GM19043 (cell line): ENCODE data around the gene PANK4.

ENCODE experiments used
- ATAC-seq: cut with Tn5 transposase; IDR thresholded peaks from one replicate; pipeline ENCODE4 v1.9.1; 2021; ENCODE audit warnings: low read depth; ENCODE audit not compliant: unreplicated experiment

PANK4 gene

DNA sequence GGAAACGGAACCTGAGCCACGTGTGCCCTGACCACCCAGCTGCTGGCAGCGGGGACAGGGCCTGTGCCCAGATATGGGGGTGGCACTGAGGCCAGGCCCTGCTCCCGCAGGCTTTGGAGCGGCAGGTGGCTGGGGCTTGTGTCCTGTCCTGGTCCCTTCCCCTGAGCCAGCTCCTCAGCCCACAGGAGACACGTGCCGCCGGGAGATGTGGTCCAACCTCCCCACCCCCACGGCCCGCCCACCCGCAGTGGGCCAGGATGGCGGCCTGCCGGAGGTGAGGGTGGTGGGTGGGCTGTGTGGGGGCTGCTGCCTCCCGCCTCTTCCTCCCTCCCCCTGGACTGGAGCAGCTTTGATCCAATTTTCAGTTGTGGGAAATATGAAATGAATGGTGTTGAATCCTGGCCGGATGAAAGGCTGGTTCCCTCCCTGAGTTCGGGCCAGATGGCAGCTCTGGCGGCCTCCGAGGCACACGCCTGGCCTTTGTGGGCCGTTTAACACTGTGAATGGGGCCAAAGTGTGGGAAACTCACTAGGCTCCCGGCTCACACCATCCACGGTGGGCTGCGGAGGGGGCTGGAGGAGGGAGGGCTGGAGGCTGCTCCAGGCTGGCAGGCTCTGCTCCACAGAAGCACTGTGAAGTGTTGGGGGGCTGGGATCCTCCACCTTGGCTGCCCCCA, 6.2 kb upstream of the PANK4 start:
- ATAC-seq = no peak

DNA sequence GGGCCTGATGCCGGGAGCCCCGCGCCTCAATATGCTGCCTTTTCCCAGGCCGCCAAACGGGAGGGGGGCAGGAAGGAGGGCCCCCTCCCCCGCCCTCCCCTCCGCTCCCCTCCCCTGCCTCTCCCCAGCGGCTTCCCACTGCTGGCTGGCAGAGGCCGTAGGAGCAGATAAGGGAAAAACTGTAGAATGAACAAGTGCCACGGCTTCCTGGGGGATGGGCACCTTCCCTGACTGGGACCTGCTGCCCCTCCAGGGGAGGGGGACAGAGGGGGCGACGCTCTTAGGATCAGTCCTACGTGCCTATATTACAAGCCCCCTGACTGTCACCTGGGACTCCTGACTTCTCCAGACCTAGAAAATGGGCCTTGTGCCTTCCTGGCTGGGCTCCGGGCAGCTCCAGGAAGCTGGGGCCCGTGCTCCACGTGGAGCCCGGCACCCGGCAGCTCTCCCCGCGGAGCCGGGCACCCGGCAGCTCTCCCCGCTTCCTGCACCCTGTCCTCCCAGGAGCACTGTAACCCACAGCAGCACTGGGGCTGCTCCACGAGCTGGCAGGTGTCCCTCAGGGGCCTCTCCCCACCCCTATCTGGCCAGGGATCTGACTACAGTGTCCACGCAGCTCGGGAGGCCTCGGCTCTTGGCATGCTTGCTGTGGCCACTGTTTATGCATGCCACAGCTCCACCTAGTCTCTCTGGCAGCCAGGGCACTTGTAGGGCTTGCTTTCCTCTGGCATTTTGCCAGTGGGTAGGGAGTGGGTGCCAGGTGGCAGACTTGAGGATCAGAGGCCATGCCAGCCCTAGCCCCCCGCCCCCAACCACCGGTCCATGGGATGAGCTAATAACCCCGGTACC, 4.3 kb upstream of the PANK4 start:
- no peak for ATAC-seq

DNA sequence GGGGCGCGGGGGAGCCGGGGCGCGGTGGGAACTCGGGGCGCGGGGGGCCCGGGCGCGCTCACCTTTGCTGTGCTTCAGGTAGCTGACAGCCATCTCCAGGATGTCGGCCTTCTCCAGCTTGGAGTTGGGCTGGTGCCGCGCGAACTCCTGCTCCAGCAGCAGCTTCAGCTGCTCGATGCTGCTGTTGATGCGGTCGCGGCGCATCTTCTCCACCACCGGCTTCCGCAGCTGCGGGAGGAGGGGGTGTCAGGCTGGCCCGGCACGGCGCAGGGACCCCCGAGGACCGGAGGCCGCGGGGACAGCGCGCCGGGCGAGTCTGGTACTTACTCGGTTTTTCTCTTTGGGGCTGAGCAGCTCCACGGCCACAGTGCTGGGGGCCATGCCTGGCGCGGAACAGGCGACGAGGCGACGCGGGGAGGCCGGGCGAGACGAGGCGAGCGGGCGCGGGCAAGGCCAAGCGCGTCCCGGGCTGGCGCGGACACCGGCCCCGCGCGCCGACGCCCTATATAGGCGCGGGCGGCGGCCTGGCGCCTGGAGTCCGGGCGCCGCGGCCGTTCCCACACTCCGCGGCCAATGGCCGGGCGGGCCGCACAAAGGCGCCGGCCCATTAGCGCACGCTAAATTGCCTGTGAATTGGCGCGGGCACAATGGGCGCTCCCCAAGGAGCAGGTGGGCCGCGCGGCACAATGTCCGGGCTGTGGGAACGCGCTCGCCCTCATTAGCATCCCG, 3.6 kb upstream of the PANK4 start, which contains the start of gene HES5:
Gene HES5 (minus strand): TSS at position 480 of the 729 bp plus-strand sequence. CDS start 99 bp downstream, at position 381.
- ATAC-seq = no peak

DNA sequence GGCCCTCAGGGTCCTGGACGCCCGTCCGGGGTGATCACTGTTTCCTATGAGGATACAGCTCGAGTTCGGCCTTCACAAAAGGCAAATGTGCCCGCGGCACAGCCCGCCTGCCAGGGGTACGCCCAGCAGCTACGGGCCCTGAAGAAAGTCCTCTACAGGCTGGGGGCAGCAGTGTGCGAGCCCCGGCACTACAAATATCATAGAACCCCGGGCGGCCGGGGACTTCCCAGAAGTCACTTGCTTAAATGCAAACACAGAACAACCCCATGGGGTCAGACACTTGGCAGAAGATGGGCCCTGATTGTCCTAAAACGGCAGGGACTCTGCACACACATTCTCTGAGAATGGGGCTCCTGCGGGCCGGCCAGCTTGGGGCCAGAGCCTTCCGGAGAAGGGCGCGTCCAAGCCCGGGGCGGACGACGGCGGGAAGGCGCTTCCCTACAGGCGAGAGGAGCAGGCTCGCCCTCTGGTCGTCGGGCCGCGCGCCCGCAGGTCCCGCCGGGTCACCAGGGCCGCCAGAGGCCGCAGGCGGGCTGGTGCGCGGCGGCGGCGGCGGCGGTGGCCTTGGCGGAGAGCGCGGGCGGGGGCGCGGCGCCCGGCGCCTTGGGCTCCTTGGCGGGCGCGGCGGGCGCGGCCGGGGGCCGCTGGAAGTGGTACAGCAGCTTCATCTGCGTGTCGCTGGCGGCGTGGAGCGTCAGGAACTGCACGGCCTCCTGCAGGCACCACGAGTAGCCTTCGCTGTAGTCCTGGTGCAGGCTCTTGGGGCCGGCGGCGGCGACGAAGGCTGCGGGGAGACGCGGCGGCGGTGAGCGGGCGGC, 2.8 kb upstream of the PANK4 start:
- no peak for ATAC-seq

DNA sequence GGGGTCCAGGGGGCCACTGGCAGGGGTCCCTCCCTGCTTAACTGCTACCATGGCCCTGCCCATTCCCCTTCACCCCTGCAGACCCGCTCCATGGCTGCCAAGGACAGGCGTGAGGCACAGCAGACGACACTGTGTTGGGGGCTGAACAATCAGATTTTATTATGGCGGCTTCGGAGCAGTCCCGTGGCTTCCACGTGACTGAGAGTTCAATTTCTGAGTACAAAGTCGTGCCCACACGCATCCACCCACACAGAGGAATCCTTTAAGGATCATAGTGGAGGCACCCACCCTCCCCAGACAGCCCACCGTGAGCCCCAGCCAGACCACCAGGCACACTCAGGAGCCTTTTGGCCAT, 2.2 kb upstream of the PANK4 start:
- ATAC-seq = no peak

DNA sequence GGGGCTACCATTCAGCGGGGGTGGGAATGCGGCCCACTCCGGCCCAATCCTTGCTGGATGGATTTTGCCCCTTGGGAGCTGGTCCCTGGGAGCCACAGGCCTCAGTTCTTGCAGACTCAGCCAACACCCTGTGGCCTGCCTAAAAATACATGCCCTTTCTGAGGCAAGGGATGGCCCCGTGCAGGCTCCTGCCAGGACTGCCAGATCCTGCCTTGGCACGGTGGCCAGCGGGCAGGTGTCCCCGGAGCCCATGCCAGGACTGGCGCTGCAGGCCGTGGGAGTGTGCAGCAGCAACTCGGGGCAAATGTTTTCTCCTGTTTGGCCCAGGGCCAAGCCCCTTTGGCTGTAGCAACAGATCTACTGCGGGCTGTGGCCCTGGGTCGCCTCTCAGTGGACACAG, 1.6 kb upstream of the PANK4 start:
- ATAC-seq = no peak

DNA sequence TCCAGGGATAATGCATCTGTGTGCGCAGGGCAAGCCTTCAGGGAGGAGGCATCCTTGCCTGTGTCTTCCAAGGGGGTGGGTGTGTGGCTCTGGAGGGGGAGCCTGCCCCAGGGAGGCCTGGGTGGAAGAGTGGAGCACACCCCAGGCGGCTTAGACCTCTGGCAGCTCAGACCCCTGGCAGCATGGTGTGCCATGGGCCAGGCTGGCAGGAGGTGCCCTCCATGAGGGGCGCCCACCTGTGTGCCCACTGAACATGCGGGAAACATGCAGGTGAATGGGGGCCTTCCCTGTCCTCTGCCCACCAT, 1.1 kb upstream of the PANK4 start:
- ATAC-seq = no peak

DNA sequence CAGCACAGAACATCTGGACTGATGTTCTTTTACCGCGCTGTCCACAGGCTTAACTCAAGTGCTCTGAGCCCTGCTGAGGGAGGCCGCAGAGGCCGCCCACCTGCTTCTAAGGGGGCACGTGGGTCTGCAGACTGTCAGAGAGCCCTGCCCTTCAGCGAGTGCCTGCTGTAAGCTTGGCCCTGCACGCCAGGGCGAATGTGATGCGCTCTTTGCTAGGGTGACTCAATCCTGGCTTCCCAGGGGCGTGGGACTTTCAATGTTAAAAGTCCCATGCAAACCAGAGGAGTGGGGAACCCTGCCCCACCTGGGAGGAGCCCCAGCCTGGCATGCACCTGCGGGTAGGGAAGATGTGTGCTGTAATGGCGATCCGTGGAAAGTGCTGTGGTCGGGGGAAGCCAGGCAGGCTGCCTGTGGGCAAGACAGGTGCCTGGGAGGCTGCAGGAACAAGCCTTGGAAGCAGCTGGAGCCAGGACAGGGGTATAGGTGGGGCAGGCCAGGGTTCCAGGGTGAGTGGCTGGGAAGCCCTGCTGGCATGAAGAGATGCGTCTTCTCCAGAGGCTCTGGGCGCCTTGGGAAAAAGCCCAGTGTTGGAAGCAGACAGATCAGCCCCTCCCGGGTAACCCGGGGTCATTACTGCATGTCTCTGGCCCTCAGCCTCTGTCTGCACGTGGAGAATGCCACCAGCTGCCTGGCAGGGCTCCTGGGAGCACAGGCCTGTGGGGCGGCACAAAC, 594 bp upstream of the PANK4 start:
- peak; percentile 27 for ATAC-seq

DNA sequence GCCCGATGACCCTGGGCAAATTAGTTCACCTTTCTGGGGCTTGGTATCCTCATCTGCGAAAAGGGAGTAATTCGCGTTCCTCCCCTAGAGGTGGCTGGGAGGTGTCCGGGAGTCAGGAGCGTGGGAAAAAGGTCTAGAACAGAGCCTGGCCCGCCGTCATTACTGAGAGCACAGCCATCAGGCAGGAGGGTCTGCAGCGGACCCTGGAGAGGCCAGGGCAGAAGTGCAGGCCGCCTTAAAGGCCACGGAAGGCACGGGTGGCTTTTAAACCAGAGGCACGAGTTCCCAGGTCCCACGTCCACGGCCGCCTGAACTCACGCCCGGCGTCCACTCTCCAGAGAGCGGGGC, 850 bp downstream of the PANK4 start:
- no peak for ATAC-seq

DNA sequence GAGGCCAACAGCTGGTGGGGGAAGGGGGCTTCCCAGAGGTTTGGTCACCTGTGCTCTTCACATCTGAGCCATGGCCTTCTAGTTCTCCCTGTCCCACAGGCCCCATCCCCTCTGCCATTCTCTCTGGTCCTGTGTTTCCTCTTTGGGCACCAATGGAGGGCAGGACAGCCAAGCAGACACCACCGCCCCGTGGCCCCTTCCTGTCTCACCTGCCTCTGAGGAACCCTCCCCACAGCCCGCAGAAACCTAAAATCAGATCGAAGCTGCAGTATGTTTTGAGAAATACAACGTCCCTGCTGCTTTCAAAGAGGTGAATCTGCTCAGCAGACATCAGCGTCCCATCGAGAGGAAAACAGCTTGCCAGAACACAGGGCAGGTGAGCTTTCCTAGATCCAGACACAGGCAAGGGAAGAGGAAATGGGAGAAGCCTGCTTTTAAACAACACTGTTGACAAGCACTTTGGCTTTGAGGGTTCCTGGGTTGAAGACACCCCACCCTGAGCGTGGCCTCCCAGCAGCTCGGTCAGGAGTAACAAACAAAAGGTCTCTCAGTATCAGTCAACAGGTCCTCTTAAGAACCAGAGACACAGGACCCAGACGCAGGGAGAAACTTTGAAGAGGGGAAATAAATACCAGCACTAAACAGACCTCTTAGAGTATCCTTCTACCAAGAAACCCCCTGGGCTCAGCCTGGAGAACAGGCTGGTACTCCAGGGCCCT, 2.3 kb downstream of the PANK4 start:
- no peak for ATAC-seq

DNA sequence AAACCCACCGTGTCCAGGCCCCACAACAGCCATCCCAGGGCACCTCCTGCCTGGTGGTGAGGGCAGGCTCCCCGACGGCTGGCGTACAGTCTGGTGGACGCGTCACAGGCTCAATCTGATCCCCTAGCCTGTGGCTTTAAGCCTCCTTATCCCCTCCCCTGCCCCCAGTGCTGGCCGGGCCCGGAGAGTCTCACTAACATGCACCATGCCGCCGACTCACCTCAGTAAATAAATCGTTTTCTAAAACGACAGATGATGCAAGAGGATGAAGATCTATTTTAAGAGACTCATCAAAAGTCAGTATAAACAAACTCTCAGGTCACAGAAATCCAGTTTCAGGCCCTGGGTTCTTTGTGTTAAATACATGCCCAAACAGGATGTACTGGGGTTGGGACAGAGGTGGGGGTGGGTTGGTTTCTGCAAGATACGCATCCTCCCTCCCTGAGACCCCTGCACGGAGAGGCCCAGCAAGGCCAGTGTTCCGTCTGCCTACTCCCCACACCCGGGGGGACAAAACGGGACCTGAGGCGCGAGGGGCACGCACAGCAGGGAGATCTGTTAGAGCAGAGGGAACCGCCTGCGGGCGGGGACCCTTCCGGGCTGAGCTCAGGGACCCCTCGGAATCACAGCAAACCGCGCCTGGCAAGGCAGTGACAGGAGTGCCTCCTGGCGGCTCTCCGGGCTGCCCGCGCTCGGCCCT, 3.1 kb downstream of the PANK4 start:
- ATAC-seq = no peak

DNA sequence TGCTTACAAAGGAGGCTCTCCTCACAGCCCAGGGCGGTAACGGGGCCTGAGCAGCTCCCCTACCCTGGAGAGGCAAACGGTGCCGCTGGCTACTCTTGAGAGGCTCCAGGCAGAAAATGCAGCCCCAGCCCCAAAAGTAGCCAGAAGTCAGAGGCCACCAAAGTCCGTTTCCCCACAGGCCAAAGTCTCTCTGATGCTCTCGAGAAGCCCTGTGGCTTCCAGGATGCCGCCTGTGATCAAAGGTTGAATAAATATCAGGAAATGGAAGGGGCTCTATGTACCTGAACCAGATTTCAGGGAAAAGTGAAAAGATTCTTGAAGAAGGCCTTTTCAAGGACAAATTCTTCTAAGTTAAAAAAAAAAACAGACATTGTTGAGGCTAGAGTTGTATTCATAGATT, 4.2 kb downstream of the PANK4 start:
- ATAC-seq = no peak

DNA sequence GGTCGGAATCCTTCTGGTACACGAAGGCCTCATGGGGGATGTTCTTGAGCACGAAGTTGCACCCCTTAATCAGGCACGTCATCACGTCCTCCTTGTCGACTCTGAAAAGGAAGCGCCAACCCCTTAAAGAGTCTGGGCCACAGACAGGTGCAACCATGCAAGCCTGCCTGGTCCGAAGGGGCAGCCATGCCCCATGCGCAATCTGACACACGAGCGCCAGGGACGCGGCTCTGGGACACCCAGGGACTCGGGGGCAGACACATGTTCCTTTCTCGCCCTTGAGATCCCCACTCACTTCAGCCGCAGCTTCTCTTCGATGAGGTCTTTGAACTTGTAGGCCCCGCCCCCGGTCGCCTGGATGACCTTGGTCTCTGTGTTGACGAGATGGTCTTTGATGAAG, 5.6 kb downstream of the PANK4 start:
- ATAC-seq = no peak

DNA sequence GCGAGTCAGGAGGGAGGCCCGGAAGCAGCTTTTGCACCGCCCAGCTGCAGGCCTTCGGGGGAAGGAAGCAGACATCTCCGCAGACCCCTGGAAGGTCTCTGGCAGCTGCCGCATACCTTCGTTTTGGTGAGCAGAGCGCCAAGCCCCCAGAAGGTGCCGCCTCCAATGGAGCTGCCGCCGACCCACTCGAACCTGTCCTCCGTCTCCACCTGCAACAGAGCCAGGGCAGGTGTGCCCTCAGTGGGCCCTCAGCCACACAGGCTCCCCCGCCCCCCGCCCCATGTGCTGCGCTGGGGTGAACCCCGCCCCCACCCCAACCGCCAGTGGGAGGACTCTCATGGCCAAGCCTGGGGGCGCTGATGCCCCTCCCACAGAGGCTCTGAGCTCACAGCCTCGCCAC, 6.2 kb downstream of the PANK4 start:
- no peak for ATAC-seq

DNA sequence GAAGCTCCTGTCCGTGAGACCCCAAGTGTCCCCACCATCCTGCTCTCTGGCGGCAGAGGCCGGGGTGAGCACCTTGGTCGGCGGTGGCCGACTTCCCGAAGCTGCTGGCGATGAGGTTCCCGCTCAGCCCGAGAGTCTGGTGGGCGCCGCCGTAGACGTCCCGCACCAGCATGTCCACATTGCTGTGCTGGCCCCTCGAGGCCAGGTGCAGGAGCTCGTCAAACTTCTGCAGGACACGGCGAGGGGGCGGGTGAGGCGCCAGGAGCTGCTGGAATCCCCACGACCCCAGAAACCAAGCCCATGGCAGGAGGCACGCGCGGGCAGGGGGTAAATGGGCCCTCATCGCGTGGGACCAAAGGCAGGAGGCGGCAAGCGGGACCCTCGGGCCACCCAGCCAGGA, 6.7 kb downstream of the PANK4 start:
- ATAC-seq = no peak

DNA sequence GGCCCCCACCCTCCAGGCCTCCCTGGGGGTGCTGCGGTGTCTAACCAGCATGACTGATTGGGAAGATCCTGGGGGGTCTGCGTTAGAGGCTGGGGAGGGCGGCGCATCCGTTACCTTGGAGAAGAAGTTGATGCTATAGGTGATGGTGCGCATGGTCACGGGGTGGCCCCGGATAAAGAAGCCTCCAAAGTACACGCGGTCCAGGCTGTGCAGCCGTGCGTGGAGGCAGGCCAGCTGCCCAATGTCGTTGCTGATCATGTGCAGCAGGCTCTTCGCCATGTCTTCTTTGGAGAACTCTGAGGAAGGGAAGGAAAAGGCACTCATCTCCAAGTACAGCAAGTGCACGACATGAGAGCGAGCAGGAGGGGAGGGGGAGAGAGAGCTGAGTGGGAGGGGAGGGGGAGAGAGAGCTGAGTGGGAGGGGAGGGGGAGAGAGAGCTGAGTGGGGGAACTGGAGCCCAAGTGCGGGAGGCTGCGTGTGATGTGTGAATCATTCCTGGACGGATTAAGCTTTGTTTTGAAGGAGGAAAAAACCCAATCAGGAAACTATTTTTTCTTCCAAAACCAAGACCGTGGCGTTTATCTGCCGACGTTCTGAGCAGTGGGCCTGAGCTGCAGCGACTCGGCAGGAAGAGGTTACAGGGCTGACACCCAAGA, 7.2 kb downstream of the PANK4 start:
- ATAC-seq = no peak

DNA sequence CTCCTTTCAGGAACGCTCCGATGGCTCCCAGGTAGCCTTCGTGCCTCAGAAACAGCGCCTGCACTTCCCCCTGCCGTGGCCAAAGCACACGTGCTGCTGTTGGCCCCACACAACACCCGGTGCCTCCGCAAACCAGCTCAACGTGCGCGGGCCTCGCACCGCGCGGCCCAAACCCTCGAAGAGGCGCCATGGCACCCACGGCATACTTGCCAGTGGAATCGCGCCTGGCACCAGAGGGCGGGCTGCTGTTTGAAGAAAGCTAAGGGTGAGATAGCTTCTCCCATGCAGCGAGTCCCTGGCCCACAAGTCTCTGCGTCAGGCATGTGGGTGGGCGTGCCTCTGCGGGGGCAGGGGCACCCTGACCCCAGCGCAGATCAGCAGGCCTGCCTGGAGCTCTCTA, 7.9 kb downstream of the PANK4 start:
- no peak for ATAC-seq

DNA sequence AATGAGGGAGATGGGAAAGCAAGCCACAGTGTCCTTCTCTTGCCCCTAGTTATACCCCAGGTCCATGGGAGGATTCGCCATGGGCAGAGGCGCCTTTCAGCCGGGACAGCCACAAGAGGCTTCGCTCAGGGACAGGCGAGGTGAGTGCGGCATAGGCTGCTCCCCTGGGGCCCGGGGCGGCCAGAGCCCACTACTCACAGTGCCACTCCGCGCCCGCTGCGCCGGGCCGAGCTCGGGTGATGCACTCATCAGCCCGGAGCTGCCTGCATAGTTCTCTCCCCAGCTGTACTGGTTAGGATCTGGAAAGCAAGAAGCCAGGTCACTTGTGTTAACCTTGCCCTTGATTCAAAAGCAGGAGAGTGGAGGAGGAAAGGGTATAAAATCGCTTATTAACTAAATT, 8.4 kb downstream of the PANK4 start:
- no peak for ATAC-seq

DNA sequence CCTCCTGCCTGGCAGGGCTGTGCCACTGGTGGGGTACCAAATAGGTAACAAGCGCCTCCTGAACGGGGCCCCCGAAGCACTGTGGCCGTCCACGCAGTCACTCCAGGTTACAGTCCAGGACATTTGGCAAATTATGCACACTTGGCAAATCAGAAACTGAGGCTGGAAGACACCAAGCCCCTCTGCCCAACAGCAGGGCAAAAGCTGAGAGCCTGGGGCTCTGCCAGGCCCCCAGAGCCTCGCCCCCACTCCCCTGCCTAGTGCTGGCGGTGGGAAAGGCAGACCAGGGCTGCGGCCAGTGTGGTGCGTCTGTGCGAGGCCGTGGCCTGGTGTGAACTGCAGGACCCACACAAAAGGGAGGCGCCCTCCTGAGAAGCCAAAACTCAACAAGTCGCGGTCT, 9.4 kb downstream of the PANK4 start:
- no peak for ATAC-seq
